Fibroblast of mammary gland (primary cell): Measurements from ENCODE around the gene CUEDC2.
A peak's percentile ranks its signal among the peaks of the same experiment; 100 is the strongest.

Experiments used
- DNase-seq: peaks from one replicate; pipeline ENCODE4 v3.0.0-alpha.2; 2010; ENCODE audit warnings: low read depth
- H3K4me3 ChIP-seq: 2 replicates; pipeline ENCODE4 v1.5.1; 2011; ENCODE audit warnings: low read depth, mild to moderate bottlenecking, low read length, moderate library complexity; ENCODE audit not compliant: control insufficient read depth
- TF ChIP-seq, protein P1 (sequence below): conservative IDR thresholded peaks from 2 replicates; pipeline ENCODE4 v1.5.1; 2011; ENCODE audit warnings: low read depth, low read length, inconsistent platforms; ENCODE audit not compliant: control insufficient read depth, insufficient read depth

CUEDC2 gene

GRCh38 chr10:102392306-102392705 is 40.1 kb downstream of the CUEDC2 start:
- DNase-seq, result no peak
- no peak overlapping the region for H3K4me3 ChIP-seq

GRCh38 chr10:102389894-102390293 is 42.5 kb downstream of the CUEDC2 start:
- no peak overlapping the region for H3K4me3 ChIP-seq
- DNase-seq, result no peak
- TF ChIP-seq, protein P1, sequence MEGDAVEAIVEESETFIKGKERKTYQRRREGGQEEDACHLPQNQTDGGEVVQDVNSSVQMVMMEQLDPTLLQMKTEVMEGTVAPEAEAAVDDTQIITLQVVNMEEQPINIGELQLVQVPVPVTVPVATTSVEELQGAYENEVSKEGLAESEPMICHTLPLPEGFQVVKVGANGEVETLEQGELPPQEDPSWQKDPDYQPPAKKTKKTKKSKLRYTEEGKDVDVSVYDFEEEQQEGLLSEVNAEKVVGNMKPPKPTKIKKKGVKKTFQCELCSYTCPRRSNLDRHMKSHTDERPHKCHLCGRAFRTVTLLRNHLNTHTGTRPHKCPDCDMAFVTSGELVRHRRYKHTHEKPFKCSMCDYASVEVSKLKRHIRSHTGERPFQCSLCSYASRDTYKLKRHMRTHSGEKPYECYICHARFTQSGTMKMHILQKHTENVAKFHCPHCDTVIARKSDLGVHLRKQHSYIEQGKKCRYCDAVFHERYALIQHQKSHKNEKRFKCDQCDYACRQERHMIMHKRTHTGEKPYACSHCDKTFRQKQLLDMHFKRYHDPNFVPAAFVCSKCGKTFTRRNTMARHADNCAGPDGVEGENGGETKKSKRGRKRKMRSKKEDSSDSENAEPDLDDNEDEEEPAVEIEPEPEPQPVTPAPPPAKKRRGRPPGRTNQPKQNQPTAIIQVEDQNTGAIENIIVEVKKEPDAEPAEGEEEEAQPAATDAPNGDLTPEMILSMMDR, result no peak

More at GRCh38 chr10:102392306-102392705, 40.1 kb downstream of the CUEDC2 start:
- TF ChIP-seq, protein P1, result no peak

GRCh38 chr10:102384606-102385429 is 47.6 kb downstream of the CUEDC2 start:
- peak; percentile 47 for DNase-seq
- no peak overlapping the region for H3K4me3 ChIP-seq
- TF ChIP-seq, protein P1, result no peak

- peak; percentile 21 for DNase-seq
- no peak overlapping the region for H3K4me3 ChIP-seq
- TF ChIP-seq, protein P1, result no peak
Observed at GRCh38 chr10:102384053-102384452, 48.3 kb downstream of the CUEDC2 start.

DNA sequence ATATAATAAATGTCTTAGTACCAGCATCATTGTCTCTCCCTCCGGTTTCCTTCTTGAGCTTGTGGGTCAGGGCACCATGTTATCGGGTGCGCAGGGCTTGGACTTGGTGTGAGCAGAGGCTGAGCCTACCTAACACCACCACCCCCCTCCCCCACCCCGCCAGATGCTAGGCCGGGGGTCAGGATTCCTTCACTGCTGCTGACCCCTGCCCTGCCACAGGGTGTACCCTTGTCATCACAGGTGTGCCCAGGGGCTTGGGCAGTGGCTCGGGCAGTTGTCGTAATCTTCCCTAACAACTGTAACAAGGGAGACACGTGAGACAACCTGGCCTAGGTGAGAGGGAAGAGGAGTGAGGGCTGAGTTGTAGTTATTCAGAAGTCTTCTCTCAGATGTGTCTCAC is 49.5 kb downstream of the CUEDC2 start:
- no peak overlapping the region for H3K4me3 ChIP-seq
- TF ChIP-seq, protein P1, result no peak
- DNase-seq, result no peak

DNA sequence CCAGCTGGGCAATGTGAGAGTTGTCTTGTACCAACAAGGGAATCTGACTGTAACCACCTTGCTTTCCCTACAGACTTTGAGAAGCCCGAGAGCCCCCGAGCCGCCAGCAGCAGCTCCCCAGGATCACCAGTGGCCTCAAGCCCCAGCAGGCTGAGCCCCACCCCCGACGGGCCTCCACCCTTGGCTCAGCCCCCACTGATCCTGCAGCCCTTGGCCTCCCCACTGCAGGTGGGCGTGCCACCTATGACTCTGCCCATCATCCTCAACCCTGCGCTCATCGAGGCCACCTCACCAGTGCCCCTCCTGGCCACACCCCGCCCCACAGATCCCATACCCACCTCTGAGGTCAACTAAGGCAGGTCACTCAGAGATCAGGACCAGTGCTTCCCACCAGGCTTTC is 50.4 kb downstream of the CUEDC2 start:
- TF ChIP-seq, protein P1, result no peak
- DNase-seq, result no peak
- H3K4me3 ChIP-seq, result no peak overlapping the region
